ENCODE measurements around the gene RREB1.

- TF ChIP-seq TAF1 (IDR thresholded peaks at IDR 0.05; ENCODE audit: low read depth, low read length), result no peak
- TF ChIP-seq POLR2A (IDR thresholded peaks at IDR 0.05; ENCODE audit: low read depth, low read length), result no peak
- no peak for TF ChIP-seq POLR2AphosphoS5 (IDR thresholded peaks at IDR 0.05; ENCODE audit: low read depth, low read length)
- TF ChIP-seq SPI1 (IDR thresholded peaks at IDR 0.05; ENCODE audit: low read depth, low read length), result no peak
Measured at GRCh38 chr6:7106215-7106751, 1.5 kb upstream of the RREB1 start.

Measured in GM12891 (cell line).